Measurements from ENCODE around the gene XIRP2.
"Not testable (repeated sequence)": the region's sequence is repeated elsewhere in the genome, so short reads cannot be mapped to it uniquely, and the experiment has no call there.

The XIRP2 gene

DNA sequence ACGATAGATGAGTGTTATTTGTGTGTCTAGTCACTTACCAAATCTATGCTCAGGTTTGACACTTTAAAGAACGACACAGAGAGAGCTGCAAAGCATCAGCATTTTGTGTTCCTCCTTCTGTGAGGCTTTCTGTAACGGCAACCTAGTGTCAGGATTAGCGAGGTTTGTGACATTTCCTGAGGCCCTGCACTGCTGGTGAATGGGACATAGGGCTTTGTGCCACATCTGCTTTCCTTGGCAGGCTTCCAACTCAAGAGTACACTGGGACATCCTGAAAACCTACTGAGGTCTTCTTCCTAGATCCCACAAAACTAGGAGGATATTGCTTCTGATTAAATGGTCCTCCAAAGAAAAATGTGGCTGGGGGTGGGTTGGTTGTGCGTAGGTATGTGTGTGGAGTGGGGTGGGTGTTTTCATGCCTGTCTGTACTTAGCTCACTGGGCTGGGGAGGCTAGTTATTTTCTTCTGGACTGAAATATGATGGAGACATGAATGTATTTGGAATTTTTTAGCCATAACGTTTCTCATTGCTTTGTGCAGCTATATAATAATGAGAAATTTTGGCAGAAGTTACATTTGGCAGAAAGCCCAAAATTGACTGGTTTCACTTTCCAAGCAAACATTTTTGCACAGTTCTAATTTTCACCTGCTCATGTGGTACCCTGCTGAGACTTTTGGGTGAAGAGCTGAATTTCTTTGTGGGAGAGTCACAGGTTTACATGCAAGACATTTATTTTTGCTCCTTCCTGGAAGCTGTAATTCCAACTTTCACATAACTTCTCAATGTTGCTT lies 308.4 kb downstream of the XIRP2 start:
- no peak for DNase-seq (ENCODE audit: low read depth in 2 of 2)

DNA sequence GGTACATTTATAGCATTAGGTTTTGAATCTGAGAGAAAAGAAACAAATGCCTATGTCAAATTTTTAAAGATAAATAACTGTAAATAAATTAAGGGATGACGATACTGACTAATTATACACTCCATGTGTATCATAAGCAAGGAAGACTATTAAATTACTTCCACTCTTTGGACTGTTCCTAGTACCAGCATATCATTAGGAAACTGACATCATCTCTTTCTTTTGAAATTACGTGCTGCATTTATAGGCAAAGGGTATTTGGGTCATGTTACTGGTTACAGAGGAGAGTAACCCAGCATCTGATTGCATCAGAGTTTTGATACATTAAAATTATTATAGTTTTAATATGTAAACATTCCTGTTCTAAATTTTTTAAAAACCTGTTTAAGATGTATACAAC lies 309.7 kb downstream of the XIRP2 start:
- no peak for DNase-seq (ENCODE audit: low read depth in 2 of 2)

DNA sequence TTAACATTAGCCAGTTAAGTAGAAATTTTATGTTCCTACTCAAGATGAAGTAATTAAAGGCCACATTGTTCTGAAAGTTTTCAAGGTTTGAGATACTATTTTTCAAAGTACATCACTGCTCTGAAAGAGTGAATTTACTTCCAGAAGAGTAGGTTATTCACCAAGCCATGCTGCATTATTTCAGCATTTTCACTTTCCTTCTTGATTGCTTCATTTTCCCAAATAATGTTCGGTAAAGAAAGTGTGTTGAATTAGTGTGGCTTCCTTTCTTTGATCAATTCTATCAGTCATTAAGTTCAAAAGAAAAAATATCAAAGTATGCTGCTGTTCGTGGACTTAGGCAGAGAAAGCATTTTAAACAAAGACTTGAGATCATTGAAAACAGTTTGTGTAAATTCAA lies 310.3 kb downstream of the XIRP2 start:
- no peak for DNase-seq (ENCODE audit: low read depth in 2 of 2)

DNA sequence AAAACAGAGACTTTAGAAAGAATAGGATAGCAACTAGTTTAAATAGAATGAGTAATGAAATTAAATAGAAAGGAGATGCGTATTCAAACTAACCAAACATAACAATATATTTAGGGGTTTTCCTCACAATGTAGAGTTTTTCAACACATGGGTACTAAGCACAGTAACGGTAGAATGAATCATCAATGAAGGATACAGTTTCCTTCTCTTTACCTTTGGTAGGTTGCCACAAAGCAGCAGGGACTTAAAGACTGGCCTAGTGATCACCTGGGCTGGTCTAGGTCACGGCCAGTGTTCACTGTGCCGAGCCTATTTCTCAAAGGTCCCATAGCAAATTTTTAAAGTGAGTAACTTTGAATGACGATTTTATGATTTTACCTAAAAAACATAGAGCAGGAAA lies 311.7 kb downstream of the XIRP2 start:
- no peak for DNase-seq (ENCODE audit: low read depth in 2 of 2)

DNA sequence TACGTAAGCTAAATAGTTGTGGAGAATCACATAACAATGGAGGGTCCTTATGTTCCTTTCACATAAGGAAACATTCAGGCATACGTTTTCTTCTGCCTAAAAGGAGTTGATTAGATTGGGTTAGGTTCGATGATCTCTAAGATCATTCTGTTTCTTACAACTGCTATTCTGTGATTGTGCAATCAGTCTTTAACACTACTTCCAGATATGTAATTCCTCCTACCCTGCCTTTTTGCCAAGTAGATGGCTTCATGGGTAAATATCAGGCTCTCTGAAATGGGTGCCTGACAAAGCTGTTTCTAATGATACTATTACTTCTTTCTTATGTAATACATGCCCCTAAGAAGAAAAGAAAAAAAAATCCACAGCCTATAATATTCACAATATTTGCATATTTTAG lies 321.5 kb downstream of the XIRP2 start:
- no peak for DNase-seq (ENCODE audit: low read depth in 2 of 2)

DNA sequence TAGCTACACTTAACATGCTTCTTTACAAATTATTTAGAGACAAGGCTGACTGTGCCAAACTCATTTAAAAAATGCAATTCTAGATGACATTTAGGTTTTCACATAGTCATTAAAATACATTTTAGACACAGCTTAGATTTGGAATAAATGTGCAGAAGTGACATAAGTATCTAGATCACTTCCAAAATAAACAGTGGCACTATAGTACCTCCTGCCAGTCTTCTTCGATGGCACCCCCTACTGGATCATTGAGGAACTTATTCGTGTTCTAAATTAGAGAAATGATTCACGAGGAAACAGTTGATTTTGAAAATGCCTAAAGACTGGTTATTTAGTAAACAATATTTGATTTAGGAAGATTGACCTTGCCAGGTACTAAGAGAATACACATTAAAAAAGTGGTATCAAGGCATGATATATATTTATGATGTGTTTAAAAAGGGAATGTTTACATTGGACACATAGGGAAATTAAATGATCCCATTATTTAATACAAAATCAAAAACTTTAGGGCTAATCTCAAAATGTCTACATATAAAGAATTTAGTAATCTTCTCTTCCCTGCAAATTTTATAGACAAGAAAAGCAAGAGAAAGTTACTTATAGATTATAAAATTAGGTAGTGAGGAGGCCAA lies 323.9 kb downstream of the XIRP2 start:
- no peak for DNase-seq (ENCODE audit: low read depth in 2 of 2)

DNA sequence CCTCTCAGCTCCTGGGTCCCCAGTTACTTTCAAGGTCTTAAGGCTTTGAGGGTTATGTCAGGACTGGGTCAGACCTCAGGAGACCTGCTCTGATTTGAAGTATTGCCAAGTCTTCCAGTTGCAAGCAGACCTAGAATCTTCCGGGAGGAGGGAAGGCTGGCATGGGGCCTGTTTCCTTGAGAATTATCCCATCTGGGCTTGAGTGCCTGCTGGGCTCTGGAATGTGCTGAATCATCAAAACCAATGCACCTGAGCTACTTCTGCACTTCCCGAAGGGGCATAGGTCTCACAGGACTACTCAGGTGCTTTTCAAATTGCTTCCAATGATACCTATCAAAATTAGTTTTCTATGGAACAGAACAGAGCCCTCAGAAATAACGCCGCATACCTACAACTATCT lies 327.3 kb downstream of the XIRP2 start:
- DNase-seq (ENCODE audit: low read depth in 2 of 2): no peak

DNA sequence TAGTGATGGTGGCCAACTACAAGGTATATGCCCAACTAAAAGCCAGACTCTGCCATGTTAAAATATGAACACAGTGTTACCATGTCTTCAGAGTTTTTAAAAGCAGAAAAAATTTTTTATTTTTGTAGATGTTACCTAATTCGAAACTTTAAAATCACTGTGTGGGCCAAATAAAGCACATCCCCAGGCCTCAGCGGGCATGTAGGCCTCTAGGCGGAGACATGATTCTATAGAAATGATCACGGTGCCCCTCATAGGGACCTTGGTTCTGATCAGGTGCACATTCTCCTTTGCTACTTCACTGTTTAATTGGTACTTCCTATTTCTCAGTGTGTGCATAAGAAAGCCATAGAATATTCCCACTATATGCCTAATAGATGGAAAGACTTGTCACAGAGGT lies 349.2 kb downstream of the XIRP2 start:
- no peak for DNase-seq (ENCODE audit: low read depth in 2 of 2)

DNA sequence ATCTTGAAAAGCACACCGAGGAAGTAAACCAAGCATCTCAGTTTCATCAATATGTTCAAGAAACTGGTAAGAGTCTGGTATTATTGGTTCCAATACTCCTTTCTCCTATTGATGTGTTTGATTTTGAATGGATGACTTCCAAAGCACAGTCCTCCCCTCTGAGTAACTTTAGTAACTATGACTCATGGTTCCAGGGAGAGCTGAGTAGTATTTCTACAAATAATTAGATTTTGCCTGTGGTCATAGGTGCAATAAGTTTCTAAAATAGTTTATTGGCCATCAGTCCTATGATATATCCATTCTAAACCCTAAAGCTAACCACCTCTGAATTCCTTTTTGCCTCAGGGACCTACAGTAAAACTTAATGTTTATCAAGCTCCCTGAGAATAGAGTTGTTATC lies 352.4 kb downstream of the XIRP2 start:
- DNase-seq (ENCODE audit: low read depth in 2 of 2): no peak

DNA sequence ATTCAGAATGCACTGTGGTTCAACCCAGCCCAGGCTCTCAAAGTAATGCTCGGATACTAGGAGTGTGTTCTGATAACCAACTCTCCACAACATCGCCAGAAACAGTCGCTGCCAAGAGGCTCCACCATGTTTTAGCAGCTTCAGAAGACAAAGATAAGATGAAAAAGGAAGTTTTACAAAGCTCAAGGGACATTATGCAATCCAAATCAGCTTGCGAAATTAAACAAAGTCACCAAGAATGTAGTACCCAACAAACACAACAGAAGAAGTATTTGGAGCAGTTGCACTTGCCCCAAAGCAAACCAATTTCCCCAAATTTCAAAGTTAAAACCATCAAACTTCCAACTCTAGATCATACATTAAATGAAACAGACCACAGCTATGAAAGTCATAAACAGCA lies 360.9 kb downstream of the XIRP2 start:
- DNase-seq (ENCODE audit: low read depth in 2 of 2): no peak

DNA sequence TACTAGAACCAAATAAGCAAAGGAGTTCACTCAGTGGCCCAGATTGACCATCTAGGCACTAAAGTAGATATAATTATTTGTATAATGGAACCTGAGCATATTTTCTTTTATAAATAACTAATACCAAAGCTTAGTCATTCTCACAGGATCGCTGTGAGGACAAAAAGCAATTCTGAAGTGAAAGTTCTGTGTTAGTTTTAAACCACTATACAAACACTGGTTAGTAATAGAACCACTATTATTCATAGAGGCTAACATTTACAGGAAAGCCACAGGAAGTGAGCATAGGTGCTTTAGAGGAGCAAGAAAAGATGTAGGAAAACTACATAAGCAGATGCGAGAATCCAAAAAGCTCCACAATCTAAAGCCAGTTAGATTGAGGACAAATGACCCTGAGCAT lies 364.7 kb downstream of the XIRP2 start:
- DNase-seq (ENCODE audit: low read depth in 2 of 2): no peak

DNA sequence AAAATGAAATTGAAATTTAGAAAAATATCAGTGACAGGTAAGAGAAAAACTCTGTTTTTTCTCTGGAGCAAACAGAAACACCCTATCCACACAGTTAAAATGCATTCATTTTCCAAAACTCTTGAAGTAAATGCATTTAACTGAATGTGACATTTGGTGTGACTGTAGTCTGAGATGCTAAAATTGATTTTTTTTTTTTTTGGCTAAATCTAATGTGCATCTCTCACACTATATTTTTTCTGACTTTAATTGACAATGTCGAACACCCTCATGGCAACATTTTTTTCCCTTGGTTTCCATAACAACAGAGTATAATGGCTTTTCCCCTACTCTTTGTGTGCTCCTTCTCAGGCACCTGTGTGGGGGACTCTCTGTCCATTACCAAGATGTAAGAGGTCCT lies 366.4 kb downstream of the XIRP2 start:
- no peak for DNase-seq (ENCODE audit: low read depth in 2 of 2)

DNA sequence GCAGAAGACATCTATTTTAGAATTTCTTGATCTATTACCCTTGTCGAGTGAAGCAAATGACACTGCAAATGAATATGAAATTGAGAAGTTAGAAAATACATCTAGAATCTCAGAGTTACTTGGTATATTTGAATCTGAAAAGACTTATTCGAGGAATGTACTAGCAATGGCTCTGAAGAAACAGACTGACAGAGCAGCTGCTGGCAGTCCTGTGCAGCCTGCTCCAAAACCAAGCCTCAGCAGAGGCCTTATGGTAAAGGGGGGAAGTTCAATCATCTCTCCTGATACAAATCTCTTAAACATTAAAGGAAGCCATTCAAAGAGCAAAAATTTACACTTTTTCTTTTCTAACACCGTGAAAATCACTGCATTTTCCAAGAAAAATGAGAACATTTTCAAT lies 370.4 kb downstream of the XIRP2 start:
- DNase-seq (ENCODE audit: low read depth in 2 of 2): no peak

DNA sequence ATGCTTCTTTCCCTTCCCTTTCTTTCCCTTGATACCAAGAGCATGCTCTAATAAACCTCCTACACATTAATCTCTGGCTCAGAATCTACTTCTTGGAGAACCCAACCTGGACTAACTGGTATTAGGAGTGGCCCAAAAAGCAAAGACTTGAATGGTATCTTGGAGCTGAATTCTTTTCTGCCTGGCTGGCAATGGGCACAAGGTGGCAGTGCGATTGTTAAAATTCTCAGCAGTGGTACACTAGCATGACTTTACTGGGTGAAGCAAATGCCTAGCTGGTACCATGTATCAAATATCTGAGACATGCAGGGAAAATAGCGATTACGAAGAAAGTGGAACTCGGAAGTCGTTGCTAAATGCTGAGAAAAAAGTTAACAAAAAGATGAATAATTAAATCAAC lies 376.1 kb downstream of the XIRP2 start:
- DNase-seq (ENCODE audit: low read depth in 2 of 2): no peak

DNA sequence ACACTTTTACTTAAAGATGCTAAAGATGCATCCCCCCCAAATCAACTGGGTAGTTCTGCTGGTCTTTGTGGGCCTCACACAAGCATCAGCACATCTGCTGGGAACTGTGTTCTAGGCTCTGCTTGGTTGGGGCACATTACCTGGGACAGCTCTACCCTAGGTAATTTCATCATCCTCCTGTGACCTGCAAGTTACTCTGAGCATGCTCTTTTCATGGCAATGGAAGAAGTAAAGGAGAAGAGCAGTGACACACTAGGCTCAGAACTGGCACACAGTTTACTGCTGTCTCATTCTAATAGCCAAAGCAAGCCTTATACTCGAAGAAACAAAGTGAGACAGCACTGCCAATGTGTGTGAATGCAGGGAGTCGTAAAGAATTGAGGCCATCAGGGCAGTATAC lies 376.7 kb downstream of the XIRP2 start:
- DNase-seq (ENCODE audit: low read depth in 2 of 2): no peak

DNA sequence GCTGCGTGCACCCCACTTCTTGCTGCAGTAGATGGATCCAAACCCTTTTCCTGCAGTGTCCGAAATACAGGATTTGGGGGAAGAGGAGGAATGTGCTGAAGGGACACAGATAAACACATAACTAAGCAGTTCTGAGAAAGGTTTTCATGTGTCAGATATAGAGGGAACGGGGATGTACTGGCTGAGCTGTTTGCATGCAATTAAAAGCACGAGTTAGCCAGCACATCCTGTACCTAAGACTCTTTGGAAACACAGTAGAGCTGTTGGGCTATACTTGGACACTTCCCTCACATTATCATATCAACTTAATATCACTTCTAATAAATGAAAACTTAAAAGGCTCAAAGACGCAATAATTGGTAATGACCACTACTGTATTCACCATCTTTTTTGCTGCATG lies 377.4 kb downstream of the XIRP2 start:
- DNase-seq (ENCODE audit: low read depth in 2 of 2): no peak

DNA sequence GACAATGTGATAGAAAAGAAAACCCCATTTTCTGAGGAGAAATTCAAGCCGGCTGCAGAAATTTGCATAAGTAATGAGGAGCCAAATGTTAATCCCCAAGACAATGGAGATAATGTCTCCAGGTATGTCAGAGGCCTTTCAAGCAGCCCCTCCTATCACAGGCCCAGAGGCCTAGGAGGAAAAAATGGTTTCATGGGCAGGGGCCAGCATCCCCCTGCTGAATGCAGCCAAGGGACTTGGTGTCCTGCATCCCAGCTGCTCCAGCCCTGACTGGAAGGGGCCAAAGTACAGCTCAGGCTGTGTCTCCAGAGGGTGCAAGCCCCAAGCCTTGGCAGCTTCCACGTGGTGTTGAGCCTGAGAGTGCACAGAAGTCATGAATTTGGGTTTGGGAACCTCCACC lies 380.0 kb downstream of the XIRP2 start:
- DNase-seq (ENCODE audit: low read depth in 2 of 2): not testable (repeated sequence)

DNA sequence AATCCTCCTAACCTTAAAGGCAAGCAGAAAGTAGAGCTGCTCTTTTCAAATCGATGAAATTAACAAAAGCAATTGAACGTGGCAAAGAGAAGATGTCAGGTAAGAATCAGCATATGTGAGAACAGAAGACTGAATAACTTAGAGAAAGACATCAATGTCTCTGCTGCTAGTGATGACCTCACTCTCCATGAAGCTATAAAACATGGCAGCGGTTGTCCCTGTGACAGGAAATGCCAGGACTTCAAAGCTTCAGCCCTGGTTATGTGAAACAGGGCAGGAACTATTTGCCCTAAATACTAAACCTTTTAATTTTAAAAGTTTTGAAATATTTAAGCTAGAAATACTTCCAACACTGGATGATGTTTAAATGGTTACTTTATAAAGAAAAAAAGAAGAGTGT lies 383.7 kb downstream of the XIRP2 start:
- no peak for DNase-seq (ENCODE audit: low read depth in 2 of 2)

DNA sequence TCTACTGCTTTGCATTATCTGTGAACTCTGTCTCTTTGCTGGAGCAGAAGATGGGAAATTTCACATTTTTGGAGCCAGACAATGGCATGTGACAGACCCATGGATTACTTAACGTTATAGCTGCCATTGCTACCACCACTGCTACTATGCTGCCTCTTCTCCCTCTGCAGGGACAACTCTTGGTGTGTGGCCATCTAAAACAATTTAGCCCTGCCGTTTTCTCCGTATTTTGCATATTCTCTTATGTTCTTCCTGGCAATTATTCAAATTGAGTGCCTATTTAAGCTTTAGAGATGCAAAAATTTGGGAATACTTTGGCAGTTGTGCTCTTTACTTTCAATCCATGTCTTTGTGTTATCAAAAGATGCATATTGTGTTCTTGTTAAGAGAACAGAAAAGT lies 386.8 kb downstream of the XIRP2 start:
- DNase-seq (ENCODE audit: low read depth in 2 of 2): no peak

DNA sequence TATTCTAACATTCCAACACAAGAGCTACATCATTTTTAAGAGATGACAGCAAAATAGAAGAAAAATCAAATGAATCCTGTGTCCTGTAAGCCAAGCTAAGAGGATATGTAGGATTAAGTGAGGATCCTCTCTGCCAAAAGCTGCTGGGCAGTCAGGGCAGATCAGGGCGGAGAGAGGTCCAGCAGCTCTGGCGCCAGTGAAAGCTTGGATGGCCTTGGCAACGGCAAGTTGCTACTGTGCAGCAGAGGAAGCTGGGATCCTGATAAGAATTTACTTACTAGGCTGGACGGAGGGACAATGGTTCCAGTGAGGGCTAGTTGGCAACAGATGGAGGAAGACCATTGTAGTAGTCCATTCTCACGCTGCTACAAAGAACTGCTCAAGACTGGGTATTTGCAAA lies 391.5 kb downstream of the XIRP2 start:
- no peak for DNase-seq (ENCODE audit: low read depth in 2 of 2)

DNA sequence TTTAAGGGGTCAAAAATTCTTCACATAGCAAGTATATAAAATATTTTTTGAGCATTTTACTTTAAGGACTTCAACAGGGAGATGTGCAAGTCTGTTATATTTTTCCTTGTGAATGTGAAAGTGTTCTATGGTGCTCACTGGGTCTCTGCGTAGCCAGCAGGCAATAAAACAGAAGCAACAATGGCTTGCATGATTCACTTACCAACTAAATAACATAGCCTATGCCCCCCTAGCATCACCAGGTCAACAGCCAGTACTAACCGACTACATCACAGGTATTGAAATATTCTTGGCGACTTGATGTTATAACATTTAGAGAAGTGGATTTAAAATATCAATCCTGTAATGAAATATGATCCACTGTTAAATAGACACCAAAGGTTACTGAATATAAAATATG lies 398.9 kb downstream of the XIRP2 start:
- DNase-seq (ENCODE audit: low read depth in 2 of 2): no peak

DNA sequence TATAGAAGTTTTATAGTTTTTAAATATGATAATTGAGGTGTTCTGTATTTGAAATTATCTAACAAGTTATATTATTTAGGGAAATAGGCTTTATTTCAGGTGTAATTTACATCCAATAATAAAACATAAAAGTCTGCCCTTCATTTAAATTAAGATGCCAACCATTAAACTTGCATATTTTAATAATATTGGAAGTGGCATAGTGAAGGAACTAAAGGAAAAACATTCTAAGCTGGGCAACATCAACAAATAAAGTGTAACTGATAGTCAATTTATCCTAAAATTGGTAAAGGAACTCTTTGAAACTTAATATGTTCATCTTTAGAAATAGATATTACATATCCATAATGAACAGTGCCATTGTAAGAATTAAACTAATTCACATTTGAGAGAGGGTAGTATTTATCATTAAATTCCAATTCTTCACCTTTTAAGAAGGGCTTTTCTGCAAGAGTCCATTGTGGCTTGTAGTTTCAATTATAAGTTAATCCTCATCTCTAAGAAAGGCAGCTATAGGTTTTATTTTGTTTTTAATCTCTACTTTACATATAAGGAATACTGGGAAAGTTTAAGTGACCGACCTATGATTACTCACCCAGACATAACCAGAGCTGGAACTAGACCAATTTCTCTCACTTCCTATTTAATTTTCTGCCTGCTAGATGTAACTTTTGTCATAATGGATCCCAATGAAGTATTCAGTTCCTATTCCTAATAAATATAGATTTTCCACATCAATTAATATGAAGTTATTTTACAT lies 401.6 kb downstream of the XIRP2 start:
- no peak for DNase-seq (ENCODE audit: low read depth in 2 of 2)
